G401.6 (cell line): ENCODE results near the gene TTLL1.
A peak's percentile ranks its signal among the peaks of the same experiment; 100 is the strongest.
"Not testable (repeated sequence)": the region's sequence is repeated elsewhere in the genome, so short reads cannot be mapped to it uniquely, and the experiment has no call there.

Experiments used
- FAIRE-seq: peaks from 2 replicates; lab custom pipeline; 2012; peaks lifted over from hg19 to GRCh38; lab: Jason Lieb, UNC

TTLL1 gene

GRCh38 chr22:43066134-43066533 is 23.1 kb downstream of the TTLL1 start:
- FAIRE-seq = no peak

- FAIRE-seq = no peak
These were observed 29.0 kb downstream of the TTLL1 start for GRCh38 chr22:43060183-43060582.

- no peak for FAIRE-seq
These were observed 31.6 kb downstream of the TTLL1 start for GRCh38 chr22:43057641-43058040.

GRCh38 chr22:43053176-43053575 is 36.0 kb downstream of the TTLL1 start:
- FAIRE-seq = no peak

GRCh38 chr22:43050995-43051394 is 38.2 kb downstream of the TTLL1 start:
- no peak for FAIRE-seq

GRCh38 chr22:43047605-43048004 is 41.6 kb downstream of the TTLL1 start:
- no peak for FAIRE-seq

GRCh38 chr22:43044290-43044712 is 44.9 kb downstream of the TTLL1 start:
- FAIRE-seq = no peak

GRCh38 chr22:43042101-43042780 is 47.0 kb downstream of the TTLL1 start:
- no peak for FAIRE-seq

- no peak for FAIRE-seq
These were observed 49.4 kb downstream of the TTLL1 start for GRCh38 chr22:43039800-43040199.

- no peak for FAIRE-seq
These were observed 50.9 kb downstream of the TTLL1 start for GRCh38 chr22:43038325-43038724.

- FAIRE-seq = no peak
These were observed 52.8 kb downstream of the TTLL1 start for GRCh38 chr22:43036282-43036829.

GRCh38 chr22:43035250-43035649 is 53.9 kb downstream of the TTLL1 start:
- FAIRE-seq = no peak

- FAIRE-seq = no peak
These were observed 57.6 kb downstream of the TTLL1 start for GRCh38 chr22:43031617-43032016.

GRCh38 chr22:43018615-43019014 is 70.6 kb downstream of the TTLL1 start:
- no peak for FAIRE-seq

- FAIRE-seq = no peak
These were observed 71.4 kb downstream of the TTLL1 start for GRCh38 chr22:43017525-43018460.

GRCh38 chr22:43016150-43016549 is 73.0 kb downstream of the TTLL1 start:
- FAIRE-seq = not testable (repeated sequence)

GRCh38 chr22:43015677-43016042 is 73.5 kb downstream of the TTLL1 start:
- FAIRE-seq = no peak

- peak; percentile 79 for FAIRE-seq
These were observed 74.1 kb downstream of the TTLL1 start, which contains the start of gene PACSIN2 for GRCh38 chr22:43014869-43015676. TSS of gene PACSIN2 (minus strand) at chr22:43015149. CDS start at chr22:42912080, 103,069 bp downstream.

GRCh38 chr22:43014316-43014868 is 74.8 kb downstream of the TTLL1 start:
- no peak for FAIRE-seq

- no peak for FAIRE-seq
These were observed 75.6 kb downstream of the TTLL1 start for GRCh38 chr22:43013355-43014315.

GRCh38 chr22:43012390-43012789 is 76.8 kb downstream of the TTLL1 start:
- no peak for FAIRE-seq
